Right lobe of liver (tissue), 6 donors: ENCODE data around the gene CTDSPL2. TPM values are rescaled to one million over a fixed set of nuclear protein-coding genes. Genes with fewer than 3 reads are reported as not detected.
A peak's percentile ranks its signal among the peaks of the same experiment; 100 is the strongest.

Experiments
- ATAC-seq, 4 donors: fragments of 200-7000 bp; cut with Tn5 transposase; one replicate each; pipeline ENCODE4 v1.9.1; 2020; ENCODE audit warnings: mild to moderate bottlenecking in 4 of 4, moderate library complexity in 4 of 4
- DNase-seq, 3 donors: peaks; one replicate each; pipeline ENCODE4 v3.0.0-alpha.2; 2020
- H3K27ac ChIP-seq, 3 donors: fragments of 200-600 bp; one replicate each; pipeline ENCODE4 v1.8.0; 2022
- H3K27me3 ChIP-seq, 2 donors: fragments of 200-600 bp; one replicate each; pipeline ENCODE4 v1.8.0; 2022
- H3K36me3 ChIP-seq, 4 donors: fragments of 200-600 bp; sonication (generic) in 1 of 4; one replicate each; pipeline versions ENCODE4 v1.5.1 to v1.8.0; 2017 to 2022; ENCODE audit warnings: control low read depth in 1 of 4
- H3K4me1 ChIP-seq, 4 donors: fragments of 200-600 bp; sonication (generic) in 1 of 4; one replicate each; pipeline versions ENCODE4 v1.5.1 to v1.8.0; 2017 to 2022; ENCODE audit warnings: control low read depth in 1 of 4
- H3K4me3 ChIP-seq, 3 donors: fragments of 200-600 bp; one replicate each; pipeline ENCODE4 v1.8.0; 2022
- H3K9me3 ChIP-seq, 4 donors: fragments of 200-600 bp; sonication (generic) in 1 of 4; one replicate each; pipeline versions ENCODE4 v1.5.1 to v1.8.0; 2017 to 2022; ENCODE audit warnings: control low read depth in 1 of 4
- CTCF ChIP-seq, 4 donors: fragments of 200-600 bp in 3 of 4; fragments of 450-650 bp in 1 of 4; IDR thresholded peaks; one replicate each; pipeline versions ENCODE4 v1.5.1 to v1.8.0; 2016 to 2022; ENCODE audit warnings: antibody characterized with exemption in 4 of 4, mild to moderate bottlenecking in 2 of 4
- POLR2A ChIP-seq: fragments of 450-650 bp; IDR thresholded peaks from one replicate; pipeline ENCODE4 v1.6.1; 2017; ENCODE audit warnings: antibody characterized with exemption, mild to moderate bottlenecking
- WGBS: methylation state at CpG from one replicate; pipeline ENCODE4 v1.1.6; 2018; ENCODE audit warnings: low coverage, low lambda C conversion rate; ENCODE audit not compliant: insufficient coverage; ENCODE audit errors: missing lambda C conversion rate; 5-methylcytosine and 5-hydroxymethylcytosine counted together
- intact Hi-C, 2 donors: fragments of 100-400 bp; cut with DNase I; formaldehyde crosslinking; loops; one replicate each; pipeline versions ENCODE4 v1.11.2 to v1.14.1; 2022
- long read RNA-seq: library from polyadenylated mRNA; unstranded; transcript quantifications from one replicate; pipeline ENCODE4 v2.0.0, GENCODE V29; 2019
- total RNA-seq, 6 experiments: library from RNA; depleted of rRNA in 2 of 6; stranded (reverse); fragments of >200 nt in 2 of 6; fragmentation: NEBNext Ultra II Directional in 3 of 6; extraction: Animal tissue kit (Norgen Biotek cat#: 25700) in 3 of 6; gene quantifications; one replicate each; pipeline versions ENCODE4 v1.1.0 to v1.2.4, GENCODE V29; 2016 to 2023
- donor health status: DM: no; HTN: yes; CAD: no.
- donor health status: DM: no; HTN: no; CAD: no.
- donor health status: DM: no; HTN: no; CAD: no.
- donor health status: DM: no; HTN: yes; CAD: no.
- donor health status: DM: no; HTN: yes; CAD: no.

Gene CTDSPL2
- total RNA-seq, result 10 to 100 TPM in 4 of 6 experiments, 1 to 10 TPM in 2; 7.6 to 26.1 (median 15.0) TPM
- long read RNA-seq, result 0 reads

GRCh38 chr15:44426975-44427755, at the start of gene CTDSPL2:
CTDSPL2 (plus strand) TSS chr15:44427629; CDS start chr15:44459015, 31,386 bp downstream.
- Histone ChIP-seq H3K9me3 (no peaks in the 10 kb centered on the region), H3K27me3 (no peaks in the 10 kb centered on the region), H3K4me1 (peaks cover 0 to 24% (median 0%) of the 10 kb centered on the region in 4 donors), H3K27ac (peak within 1 kb of the TSS; percentile 87 to 90 (median 90)), H3K36me3 (no peaks in the 10 kb centered on the region), H3K4me3 (peak within 1 kb of the TSS; percentile 77 to 87 (median 84))
- WGBS, result 1% methylated on average over 27 of the region's 53 CpGs
- DNase-seq, result peak; percentile 99
- ATAC-seq, result peak; percentile 95 to 99 (median 97)
- intact Hi-C loops, result no loop called here
- TF ChIP-seq CTCF (IDR thresholded peaks at IDR 0.05) (peak in 3 of 4 donors; percentile 44 to 53 (median 44)), POLR2A (peak; percentile 60)

DNA sequence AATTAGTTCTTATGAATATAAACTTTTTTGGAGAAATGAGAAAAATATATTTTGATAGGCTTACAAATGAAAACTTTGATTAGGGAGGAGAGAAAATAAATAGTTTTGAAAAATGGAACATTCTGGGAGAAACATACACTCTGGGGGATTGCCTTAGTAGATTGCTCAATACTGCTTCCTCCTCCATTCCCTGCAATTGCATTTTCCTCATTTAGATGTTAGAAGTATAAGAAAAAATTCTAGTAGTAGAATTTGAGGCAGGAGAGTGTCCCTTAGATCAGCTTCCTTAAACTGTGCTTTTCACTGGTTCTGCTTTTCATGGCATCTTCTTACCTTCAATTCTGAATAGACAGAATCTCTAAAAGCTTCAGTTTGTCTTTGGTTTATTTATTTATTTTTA, 46.2 kb upstream of the CTDSPL2 start:
- H3K4me1 ChIP-seq, result no peaks in the 10 kb centered on the region
- intact Hi-C loops, result no loop called here
- no peak for DNase-seq
- H3K27ac ChIP-seq, result no peak overlapping the region
- peak in 1 of 4 donors; percentile 27 for ATAC-seq
- no peaks in the 10 kb centered on the region for H3K27me3 ChIP-seq
- peaks cover 0 to 14% (median 0%) of the 10 kb centered on the region in 4 donors for H3K36me3 ChIP-seq
- no peak overlapping the region for H3K4me3 ChIP-seq
- TF ChIP-seq POLR2A, result no peak
- TF ChIP-seq CTCF (IDR thresholded peaks at IDR 0.05), result no peak
- H3K9me3 ChIP-seq, result no peaks in the 10 kb centered on the region

- ATAC-seq (no peak), DNase-seq (no peak)
- Histone ChIP-seq H3K27me3 (no peaks in the 10 kb centered on the region), H3K9me3 (no peaks in the 10 kb centered on the region), H3K4me3 (no peak overlapping the region), H3K4me1 (no peaks in the 10 kb centered on the region), H3K27ac (no peak overlapping the region), H3K36me3 (peaks cover 0 to 5% (median 0%) of the 10 kb centered on the region in 4 donors)
- intact Hi-C loops, result no loop called here
- 62% methylated on average over 1 of the region's 1 CpG for WGBS
- TF ChIP-seq CTCF (IDR thresholded peaks at IDR 0.05) (no peak), POLR2A (no peak)
Measured at GRCh38 chr15:44385344-44385942, 42.0 kb upstream of the CTDSPL2 start.

- no peaks in the 10 kb centered on the region for H3K9me3 ChIP-seq
- no peak overlapping the region for H3K27ac ChIP-seq
- 90% methylated on average over 3 of the region's 3 CpGs for WGBS
- no peak overlapping the region for H3K4me3 ChIP-seq
- DNase-seq (no peak), ATAC-seq (no peak)
- H3K4me1 ChIP-seq, result no peaks in the 10 kb centered on the region
- H3K36me3 ChIP-seq, result no peaks in the 10 kb centered on the region
- TF ChIP-seq POLR2A (no peak), CTCF (IDR thresholded peaks at IDR 0.05) (no peak)
- intact Hi-C loops, result no loop called here
- H3K27me3 ChIP-seq, result no peaks in the 10 kb centered on the region
Measured at GRCh38 chr15:44394062-44394461, 33.4 kb upstream of the CTDSPL2 start.
